Measurements from ENCODE around the gene PHIP.
"Not testable (repeated sequence)": the region's sequence is repeated elsewhere in the genome, so short reads cannot be mapped to it uniquely, and the experiment has no call there.

Gene PHIP

GRCh38 chr6:79005024-79005423 is 73.0 kb downstream of the PHIP start:
- DNase-seq, result no peak

- DNase-seq, result no peak
Observed at GRCh38 chr6:79004239-79004638, 73.8 kb downstream of the PHIP start.

- DNase-seq, result no peak
Observed at GRCh38 chr6:79001415-79001814, 76.6 kb downstream of the PHIP start.

GRCh38 chr6:78999737-79000136 is 78.3 kb downstream of the PHIP start:
- DNase-seq, result no peak

- no peak for DNase-seq
Observed at GRCh38 chr6:78995946-78996345, 82.1 kb downstream of the PHIP start.

GRCh38 chr6:78995346-78995745 is 82.7 kb downstream of the PHIP start:
- DNase-seq, result no peak

- no peak for DNase-seq
Observed at GRCh38 chr6:78993955-78994354, 84.1 kb downstream of the PHIP start.

GRCh38 chr6:78989191-78989590 is 88.9 kb downstream of the PHIP start:
- DNase-seq, result no peak

- DNase-seq, result no peak
Observed at GRCh38 chr6:78986161-78986560, 91.9 kb downstream of the PHIP start.

- DNase-seq, result no peak
Observed at GRCh38 chr6:78984225-78984950, 93.7 kb downstream of the PHIP start.

GRCh38 chr6:78967191-78967590 is 110.9 kb downstream of the PHIP start:
- DNase-seq, result no peak

GRCh38 chr6:78966542-78966941 is 111.5 kb downstream of the PHIP start:
- DNase-seq, result peak; percentile 15

- DNase-seq, result no peak
Observed at GRCh38 chr6:78962448-78962847, 115.6 kb downstream of the PHIP start.

- no peak for DNase-seq
Observed at GRCh38 chr6:78954740-78955139, 123.3 kb downstream of the PHIP start.

- no peak for DNase-seq
Observed at GRCh38 chr6:78953798-78954197, 124.3 kb downstream of the PHIP start.

- no peak for DNase-seq
Observed at GRCh38 chr6:78952362-78952761, 125.7 kb downstream of the PHIP start.

- no peak for DNase-seq
Observed at GRCh38 chr6:78948785-78949184, 129.3 kb downstream of the PHIP start.

- DNase-seq, result no peak
Observed at GRCh38 chr6:78947962-78948361, 130.1 kb downstream of the PHIP start.

- no peak for DNase-seq
Observed at GRCh38 chr6:78947529-78947928, 130.5 kb downstream of the PHIP start.

GRCh38 chr6:78942446-78942845 is 135.6 kb downstream of the PHIP start:
- no peak for DNase-seq

- DNase-seq, result no peak
Observed at GRCh38 chr6:78936515-78936914, 141.5 kb downstream of the PHIP start.

- DNase-seq, result no peak
Observed at GRCh38 chr6:78935553-78935952, 142.5 kb downstream of the PHIP start.

GRCh38 chr6:78925317-78925716 is 152.7 kb downstream of the PHIP start:
- DNase-seq, result no peak

GRCh38 chr6:78921168-78921567 is 156.9 kb downstream of the PHIP start:
- not testable (repeated sequence) for DNase-seq

GRCh38 chr6:78917788-78918187 is 160.3 kb downstream of the PHIP start:
- DNase-seq, result no peak

Measured in GF-D8 (cell line).